Measurements from ENCODE around the gene POLR1G. TPM values are rescaled to one million over a fixed set of nuclear protein-coding genes. Genes with fewer than 3 reads are reported as not detected.

The POLR1G gene
- total RNA-seq, 1 experiment from 2014 or later = 43.4 TPM

DNA sequence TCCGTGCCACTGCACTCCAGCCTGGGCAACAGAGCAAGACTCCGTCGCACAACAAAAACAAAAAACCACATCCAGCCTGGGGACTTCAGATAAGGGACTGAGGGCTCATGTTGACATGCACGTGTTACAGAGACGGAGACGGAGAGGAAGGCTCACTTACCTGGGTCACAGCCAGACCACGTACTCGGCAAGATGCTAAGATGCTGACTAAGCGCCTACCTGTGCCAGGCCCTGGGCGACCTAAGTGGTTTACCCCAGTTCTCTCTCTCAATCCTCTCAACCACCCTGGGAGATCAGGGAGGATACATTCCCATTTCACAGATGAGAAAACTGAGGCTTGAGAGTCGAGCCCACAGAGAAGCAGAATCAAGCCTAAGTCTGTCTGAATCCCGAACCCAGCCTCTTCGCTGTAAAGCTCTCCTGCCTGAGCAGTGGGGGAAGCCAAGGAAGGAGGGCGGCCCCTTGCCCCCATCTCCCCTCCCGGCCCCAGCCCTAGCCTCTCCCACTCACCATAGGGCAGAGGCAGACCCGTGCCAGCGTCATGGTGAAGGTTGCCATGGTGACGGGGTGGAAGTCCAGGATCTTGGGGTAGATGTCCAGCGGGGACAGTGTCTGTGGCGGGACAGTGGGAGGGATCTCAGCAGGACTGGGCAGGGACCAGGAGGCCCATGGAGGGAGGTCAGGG is 49.5 kb upstream of the POLR1G start:
- Histone ChIP-seq H3K4me2 (ENCODE audit: insufficient read depth, insufficient read length, low read length) (no peak overlapping the region), H2BK20ac (ENCODE audit: low read depth, low read length, poor library complexity, severe bottlenecking) (no peak overlapping the region), H3T11ph (ENCODE audit: low read length) (no peak overlapping the region), H3K56ac (ENCODE audit: insufficient read length, low read depth, low read length) (no peak overlapping the region), H3K23me2 (ENCODE audit: insufficient read length, low read depth, low read length, poor library complexity, severe bottlenecking) (no peaks in the 10 kb centered on the region), H4K20me1 (ENCODE audit: control insufficient read depth, insufficient read depth, insufficient read length) (no peaks in the 10 kb centered on the region), H3K79me2 (ENCODE audit: insufficient read depth, low read length) (no peaks in the 10 kb centered on the region), H4K5ac (ENCODE audit: insufficient read length, low read depth, low read length) (no peak overlapping the region), H3K9me3 (ENCODE audit: control insufficient read depth, low read depth, low read length) (no peaks in the 10 kb centered on the region), H3K14ac (ENCODE audit: insufficient read depth, low read length) (no peak overlapping the region), H4K91ac (ENCODE audit: insufficient read length, low read depth, low read length) (no peak overlapping the region), H3K4me1 (ENCODE audit: insufficient read depth, low read length) (no peaks in the 10 kb centered on the region), H2AK5ac (ENCODE audit: insufficient read length, low read length) (no peak overlapping the region), H2BK15ac (ENCODE audit: low read depth, low read length) (no peak overlapping the region), H4K8ac (replicated peaks; ENCODE audit: insufficient read length, low read depth, low read length) (no peak overlapping the region), H3K27me3 (ENCODE audit: insufficient read depth, low read length) (no peaks in the 10 kb centered on the region), H2BK12ac (ENCODE audit: insufficient read length, low read depth, low read length) (no peak overlapping the region), H2BK5ac (ENCODE audit: insufficient read length, low read length) (no peak overlapping the region), H2BK120ac (ENCODE audit: low read depth, low read length, poor library complexity, severe bottlenecking) (no peak overlapping the region), H3K23ac (ENCODE audit: insufficient read length, low read depth, low read length) (no peak overlapping the region), H3K27ac (ENCODE audit: insufficient read length, low read depth, low read length) (no peak overlapping the region), H2AFZ (ENCODE audit: low read length) (no peak overlapping the region), H3K79me1 (ENCODE audit: insufficient read depth, low read depth, low read length, poor library complexity, severe bottlenecking) (no peaks in the 10 kb centered on the region), H3K9ac (ENCODE audit: extremely low read depth, insufficient read length, low read length) (no peak overlapping the region), H3K18ac (ENCODE audit: insufficient read length, low read depth, low read length) (no peak overlapping the region), H3K4ac (ENCODE audit: low read depth, low read length) (no peak overlapping the region)
- TF ChIP-seq, protein P1, sequence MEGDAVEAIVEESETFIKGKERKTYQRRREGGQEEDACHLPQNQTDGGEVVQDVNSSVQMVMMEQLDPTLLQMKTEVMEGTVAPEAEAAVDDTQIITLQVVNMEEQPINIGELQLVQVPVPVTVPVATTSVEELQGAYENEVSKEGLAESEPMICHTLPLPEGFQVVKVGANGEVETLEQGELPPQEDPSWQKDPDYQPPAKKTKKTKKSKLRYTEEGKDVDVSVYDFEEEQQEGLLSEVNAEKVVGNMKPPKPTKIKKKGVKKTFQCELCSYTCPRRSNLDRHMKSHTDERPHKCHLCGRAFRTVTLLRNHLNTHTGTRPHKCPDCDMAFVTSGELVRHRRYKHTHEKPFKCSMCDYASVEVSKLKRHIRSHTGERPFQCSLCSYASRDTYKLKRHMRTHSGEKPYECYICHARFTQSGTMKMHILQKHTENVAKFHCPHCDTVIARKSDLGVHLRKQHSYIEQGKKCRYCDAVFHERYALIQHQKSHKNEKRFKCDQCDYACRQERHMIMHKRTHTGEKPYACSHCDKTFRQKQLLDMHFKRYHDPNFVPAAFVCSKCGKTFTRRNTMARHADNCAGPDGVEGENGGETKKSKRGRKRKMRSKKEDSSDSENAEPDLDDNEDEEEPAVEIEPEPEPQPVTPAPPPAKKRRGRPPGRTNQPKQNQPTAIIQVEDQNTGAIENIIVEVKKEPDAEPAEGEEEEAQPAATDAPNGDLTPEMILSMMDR (conservative IDR thresholded peaks at IDR 0.05) = no peak
- no CpG with 5 or more reads among the region's 20 CpGs for WGBS (ENCODE audit: extremely low coverage, insufficient read length, low lambda C conversion rate)
- Mint-ChIP-seq H3K9me3 (no peaks in the 10 kb centered on the region), H3K4me1 (no peaks in the 10 kb centered on the region), H3K27ac (no peak overlapping the region), H3K36me3 (ENCODE audit: insufficient read depth in 1 of 3, low read depth in 3 of 3) (peaks cover 63 to 89% (median 87%) of the 10 kb centered on the region in 3 experiments; a peak in 6 of 7 replicates), H3K4me3 (no peak overlapping the region), H3K27me3 (ENCODE audit: low read depth) (no peaks in the 10 kb centered on the region; the same call in 1 of the 2 replicates)
- DNase-seq = no peak
